ENCODE results near the gene PDE5A.
"Not testable (repeated sequence)": the region's sequence is repeated elsewhere in the genome, so short reads cannot be mapped to it uniquely, and the experiment has no call there.

PDE5A gene

GRCh38 chr4:119462733-119463132 is 165.9 kb downstream of the PDE5A start:
- DNase-seq, result peak; percentile 35

GRCh38 chr4:119455734-119456133 is 172.9 kb downstream of the PDE5A start:
- not testable (repeated sequence) for DNase-seq

- peak; percentile 93 for DNase-seq
Observed at GRCh38 chr4:119454491-119455270, 173.9 kb downstream of the PDE5A start.

GRCh38 chr4:119454151-119454490 is 174.5 kb downstream of the PDE5A start:
- DNase-seq, result not testable (repeated sequence)

GRCh38 chr4:119453286-119453685 is 175.3 kb downstream of the PDE5A start:
- not testable (repeated sequence) for DNase-seq

GRCh38 chr4:119449851-119450250 is 178.8 kb downstream of the PDE5A start:
- DNase-seq, result not testable (repeated sequence)

All from effector CD4-positive, alpha-beta T cell (primary cell).